IMR-90 (cell line): ENCODE data around the gene PFDN5.

Source experiments
- CEBPB ChIP-seq: IDR thresholded peaks from 2 replicates; pipeline ENCODE4 v1.6.1; 2012; ENCODE audit warnings: low read depth, low read length, improper control_type of control experiment
- FOS ChIP-seq: fragments of 150-350 bp; IDR thresholded peaks from 2 replicates; pipeline ENCODE4 v1.6.1; 2016; ENCODE audit warnings: low read depth, low read length
- MAFK ChIP-seq: IDR thresholded peaks from 2 replicates; pipeline ENCODE4 v1.6.1; 2012; ENCODE audit warnings: low read depth, low read length, improper control_type of control experiment
- MAZ ChIP-seq: IDR thresholded peaks from 2 replicates; pipeline ENCODE4 v1.6.1; 2012; ENCODE audit warnings: low read depth, mild to moderate bottlenecking, low read length, improper control_type of control experiment, moderate library complexity, borderline replicate concordance
- NFE2L2 ChIP-seq: fragments of 150-350 bp; IDR thresholded peaks from 2 replicates; pipeline ENCODE4 v1.6.1; 2016; ENCODE audit warnings: low read depth, mild to moderate bottlenecking, low read length
- POLR2A ChIP-seq: IDR thresholded peaks from 2 replicates; pipeline ENCODE4 v1.6.1; 2012; ENCODE audit warnings: mild to moderate bottlenecking, low read depth, low read length
- RAD21 ChIP-seq: IDR thresholded peaks from 2 replicates; pipeline ENCODE4 v1.6.1; 2012; ENCODE audit warnings: low read length, improper control_type of control experiment
- RFX5 ChIP-seq: IDR thresholded peaks from 2 replicates; pipeline ENCODE4 v1.8.0; 2012; ENCODE audit warnings: low read depth, mild to moderate bottlenecking, low read length, moderate library complexity
- TF ChIP-seq, protein P1 (sequence below): conservative IDR thresholded peaks from 2 replicates; pipeline ENCODE4 v1.5.1; 2012; ENCODE audit warnings: mild to moderate bottlenecking, low read depth, low read length, improper control_type of control experiment
- TF ChIP-seq, protein P2 (sequence below): fragments of 150-350 bp; IDR thresholded peaks from 2 replicates; pipeline ENCODE4 v1.6.1; 2016; ENCODE audit warnings: low read depth, mild to moderate bottlenecking, low read length, moderate library complexity, borderline replicate concordance
- TF ChIP-seq, protein P3 (sequence below): fragments of 150-350 bp; IDR thresholded peaks from 2 replicates; pipeline ENCODE4 v1.6.1; 2017; ENCODE audit warnings: mild to moderate bottlenecking, antibody characterized with exemption, low read length, low read depth

DNA sequence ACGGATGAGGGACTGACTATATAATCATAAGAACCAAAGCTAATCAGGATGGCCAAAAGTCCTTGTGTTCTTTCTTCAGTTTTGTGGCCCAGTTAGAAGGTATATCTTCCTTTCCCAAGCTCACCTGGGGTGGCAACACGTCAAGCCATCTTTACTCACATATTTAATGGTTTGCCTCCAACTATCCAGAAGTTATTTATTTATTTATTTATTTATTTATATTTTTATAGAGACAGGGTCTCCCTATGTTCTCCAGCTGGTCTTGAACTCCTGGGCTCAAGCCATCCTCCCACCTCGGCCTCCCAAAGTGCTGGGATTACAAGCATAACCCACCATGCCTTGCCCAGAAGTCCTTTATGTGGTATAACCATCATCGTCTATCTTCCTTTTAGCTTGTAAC lies 52.6 kb downstream of the PFDN5 start:
- TF ChIP-seq, protein P1, sequence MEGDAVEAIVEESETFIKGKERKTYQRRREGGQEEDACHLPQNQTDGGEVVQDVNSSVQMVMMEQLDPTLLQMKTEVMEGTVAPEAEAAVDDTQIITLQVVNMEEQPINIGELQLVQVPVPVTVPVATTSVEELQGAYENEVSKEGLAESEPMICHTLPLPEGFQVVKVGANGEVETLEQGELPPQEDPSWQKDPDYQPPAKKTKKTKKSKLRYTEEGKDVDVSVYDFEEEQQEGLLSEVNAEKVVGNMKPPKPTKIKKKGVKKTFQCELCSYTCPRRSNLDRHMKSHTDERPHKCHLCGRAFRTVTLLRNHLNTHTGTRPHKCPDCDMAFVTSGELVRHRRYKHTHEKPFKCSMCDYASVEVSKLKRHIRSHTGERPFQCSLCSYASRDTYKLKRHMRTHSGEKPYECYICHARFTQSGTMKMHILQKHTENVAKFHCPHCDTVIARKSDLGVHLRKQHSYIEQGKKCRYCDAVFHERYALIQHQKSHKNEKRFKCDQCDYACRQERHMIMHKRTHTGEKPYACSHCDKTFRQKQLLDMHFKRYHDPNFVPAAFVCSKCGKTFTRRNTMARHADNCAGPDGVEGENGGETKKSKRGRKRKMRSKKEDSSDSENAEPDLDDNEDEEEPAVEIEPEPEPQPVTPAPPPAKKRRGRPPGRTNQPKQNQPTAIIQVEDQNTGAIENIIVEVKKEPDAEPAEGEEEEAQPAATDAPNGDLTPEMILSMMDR = no peak
- TF ChIP-seq MAZ (no peak), FOS (no peak), RAD21 (no peak), MAFK (no peak), RFX5 (no peak), CEBPB (no peak), POLR2A (no peak), NFE2L2 (no peak)
- TF ChIP-seq, protein P2, sequence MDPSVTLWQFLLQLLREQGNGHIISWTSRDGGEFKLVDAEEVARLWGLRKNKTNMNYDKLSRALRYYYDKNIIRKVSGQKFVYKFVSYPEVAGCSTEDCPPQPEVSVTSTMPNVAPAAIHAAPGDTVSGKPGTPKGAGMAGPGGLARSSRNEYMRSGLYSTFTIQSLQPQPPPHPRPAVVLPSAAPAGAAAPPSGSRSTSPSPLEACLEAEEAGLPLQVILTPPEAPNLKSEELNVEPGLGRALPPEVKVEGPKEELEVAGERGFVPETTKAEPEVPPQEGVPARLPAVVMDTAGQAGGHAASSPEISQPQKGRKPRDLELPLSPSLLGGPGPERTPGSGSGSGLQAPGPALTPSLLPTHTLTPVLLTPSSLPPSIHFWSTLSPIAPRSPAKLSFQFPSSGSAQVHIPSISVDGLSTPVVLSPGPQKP = no peak
- TF ChIP-seq, protein P3, sequence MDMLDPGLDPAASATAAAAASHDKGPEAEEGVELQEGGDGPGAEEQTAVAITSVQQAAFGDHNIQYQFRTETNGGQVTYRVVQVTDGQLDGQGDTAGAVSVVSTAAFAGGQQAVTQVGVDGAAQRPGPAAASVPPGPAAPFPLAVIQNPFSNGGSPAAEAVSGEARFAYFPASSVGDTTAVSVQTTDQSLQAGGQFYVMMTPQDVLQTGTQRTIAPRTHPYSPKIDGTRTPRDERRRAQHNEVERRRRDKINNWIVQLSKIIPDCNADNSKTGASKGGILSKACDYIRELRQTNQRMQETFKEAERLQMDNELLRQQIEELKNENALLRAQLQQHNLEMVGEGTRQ = no peak
